ACHN (cell line): ENCODE measurements around the gene SEMA4G.

Experiments
- DNase-seq: peaks from one replicate; pipeline ENCODE4 v3.0.0-alpha.2; 2015
- in situ Hi-C: cut with HindIII; loops from 2 replicates; pipeline ENCODE4 v1.10.0; 2017; ENCODE audit warnings: low sequenced_read_pairs, low pct_ligation_motif_present, low pct_unique_long_range_greater_than_20kb

SEMA4G gene

GRCh38 chr10:101014966-101015581 is 45.8 kb downstream of the SEMA4G start:
- in situ Hi-C loops = no loop called here
- DNase-seq = peak; percentile 84

- in situ Hi-C loops = no loop called here
- DNase-seq = no peak
Observed at GRCh38 chr10:101015582-101015973, 46.3 kb downstream of the SEMA4G start.

- in situ Hi-C loops = no loop called here
Observed at GRCh38 chr10:101016814-101017213, 47.5 kb downstream of the SEMA4G start.

DNA sequence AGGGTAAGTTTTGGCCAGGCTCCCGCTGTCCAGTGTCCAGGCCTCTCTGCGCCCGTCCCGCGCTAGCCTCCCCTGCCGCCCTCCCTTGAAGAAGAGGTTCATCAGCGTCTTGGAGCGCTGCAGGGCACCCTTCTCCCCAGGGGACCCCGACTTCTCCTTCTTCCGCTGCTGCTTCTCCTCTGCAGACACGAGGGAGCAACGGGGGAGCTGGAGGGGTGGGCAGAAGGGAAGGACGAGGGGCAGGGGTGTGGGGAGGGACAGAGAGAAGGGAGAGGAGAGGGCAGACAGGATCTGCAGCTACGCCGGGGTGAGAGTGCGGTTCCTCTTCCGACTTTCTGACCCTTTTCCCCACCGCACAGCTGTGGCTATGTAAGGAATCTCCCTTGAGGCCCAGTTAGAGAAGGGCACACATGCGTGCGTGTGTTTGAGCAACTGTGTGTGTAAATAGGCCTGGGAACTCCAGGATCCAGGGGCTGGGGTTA is 48.9 kb downstream of the SEMA4G start:
- no peak for DNase-seq
- in situ Hi-C loops = no loop called here

More at GRCh38 chr10:101016814-101017213, 47.5 kb downstream of the SEMA4G start:
- no peak for DNase-seq

DNA sequence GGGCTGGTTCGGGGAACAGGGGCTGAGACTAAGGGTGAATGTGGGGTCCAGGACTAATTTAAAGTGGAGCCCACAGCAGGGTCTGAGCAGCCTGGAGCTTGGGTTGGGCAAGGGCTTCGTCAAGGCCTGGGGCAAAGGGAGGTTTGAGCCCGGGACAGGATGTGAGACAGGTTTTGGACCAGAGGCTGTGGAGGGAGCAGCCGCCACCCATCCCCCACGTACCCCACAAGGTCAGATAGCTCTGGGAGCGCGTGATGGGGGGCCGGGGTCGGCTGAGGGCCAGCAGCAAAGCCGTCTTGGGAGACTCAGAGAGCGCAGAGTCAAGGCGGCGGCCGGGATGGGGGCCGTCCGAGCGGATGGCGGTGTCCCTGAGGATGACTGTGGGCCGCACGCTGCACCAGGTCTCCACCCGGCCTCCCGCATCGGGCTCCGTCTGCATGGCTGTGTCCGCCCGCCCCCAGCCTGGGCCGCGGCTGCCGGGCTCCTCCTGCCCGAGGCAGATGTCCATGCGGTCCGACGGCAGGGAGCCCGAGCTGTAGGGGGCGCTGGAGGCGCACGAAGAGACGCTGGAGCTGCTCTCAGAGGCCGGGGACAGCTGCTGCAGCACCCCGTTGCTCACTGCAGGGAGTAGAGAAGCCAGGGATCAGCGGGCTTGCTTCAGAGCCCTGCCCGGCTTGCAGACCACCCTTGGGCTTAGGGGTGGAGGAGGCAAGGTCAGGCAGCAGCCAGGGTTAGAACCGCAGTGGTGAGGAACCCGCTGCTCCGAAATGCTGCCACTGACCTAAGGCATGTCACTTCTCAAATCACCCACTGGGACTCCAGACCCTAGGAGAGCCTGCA is 49.5 kb downstream of the SEMA4G start:
- peak; percentile 91 for DNase-seq
- in situ Hi-C loops = no loop called here
